ENCODE measurements around the gene EWSR1. TPM values are rescaled to one million over a fixed set of nuclear protein-coding genes. Genes with fewer than 3 reads are reported as not detected.
"Not testable (repeated sequence)": the region's sequence is repeated elsewhere in the genome, so short reads cannot be mapped to it uniquely, and the experiment has no call there.

The EWSR1 gene, protein sequence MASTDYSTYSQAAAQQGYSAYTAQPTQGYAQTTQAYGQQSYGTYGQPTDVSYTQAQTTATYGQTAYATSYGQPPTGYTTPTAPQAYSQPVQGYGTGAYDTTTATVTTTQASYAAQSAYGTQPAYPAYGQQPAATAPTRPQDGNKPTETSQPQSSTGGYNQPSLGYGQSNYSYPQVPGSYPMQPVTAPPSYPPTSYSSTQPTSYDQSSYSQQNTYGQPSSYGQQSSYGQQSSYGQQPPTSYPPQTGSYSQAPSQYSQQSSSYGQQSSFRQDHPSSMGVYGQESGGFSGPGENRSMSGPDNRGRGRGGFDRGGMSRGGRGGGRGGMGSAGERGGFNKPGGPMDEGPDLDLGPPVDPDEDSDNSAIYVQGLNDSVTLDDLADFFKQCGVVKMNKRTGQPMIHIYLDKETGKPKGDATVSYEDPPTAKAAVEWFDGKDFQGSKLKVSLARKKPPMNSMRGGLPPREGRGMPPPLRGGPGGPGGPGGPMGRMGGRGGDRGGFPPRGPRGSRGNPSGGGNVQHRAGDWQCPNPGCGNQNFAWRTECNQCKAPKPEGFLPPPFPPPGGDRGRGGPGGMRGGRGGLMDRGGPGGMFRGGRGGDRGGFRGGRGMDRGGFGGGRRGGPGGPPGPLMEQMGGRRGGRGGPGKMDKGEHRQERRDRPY
- total RNA-seq, result 194 TPM

DNA sequence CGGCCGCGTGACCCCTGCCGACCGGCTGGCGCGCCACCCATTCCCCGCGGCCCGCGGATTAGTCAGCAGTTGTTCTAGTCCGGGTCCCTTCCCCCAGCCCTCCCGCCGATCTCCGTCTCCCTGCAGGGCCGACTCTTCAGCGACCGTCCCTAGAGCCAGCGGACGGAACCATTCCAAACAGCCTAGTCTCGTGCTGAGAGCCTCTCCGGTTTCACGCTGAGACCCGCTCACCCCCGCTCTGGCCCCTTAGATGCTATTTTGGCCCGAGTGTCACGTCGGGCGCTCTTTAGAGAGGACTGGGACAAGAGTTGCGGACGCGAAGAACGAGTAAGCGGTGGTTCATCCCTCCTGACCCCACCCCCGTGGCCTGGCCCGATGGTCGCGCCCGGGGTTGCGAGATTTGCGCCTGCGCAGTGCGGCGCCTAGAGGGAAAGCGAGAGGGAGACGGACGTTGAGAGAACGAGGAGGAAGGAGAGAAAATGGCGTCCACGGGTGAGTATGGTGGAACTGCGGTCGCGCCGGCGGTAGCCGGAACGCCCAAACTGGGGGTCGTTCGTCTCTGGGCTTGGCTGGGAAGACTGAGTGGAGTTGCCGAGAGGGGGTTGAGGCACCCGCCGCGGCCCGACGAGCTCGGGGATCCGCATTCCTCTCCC, at the start of gene EWSR1, which contains the start of gene RHBDD3:
TSS of gene EWSR1 (plus strand) at position 411 of the 653 bp plus-strand sequence. CDS start at position 480, 69 bp downstream.
TSS of gene RHBDD3 (minus strand) at position 124 of the 653 bp plus-strand sequence. CDS start 2,355 bp downstream, outside the sequence.
- intact Hi-C loops (cut with DNase I), result no loop called here
- ATAC-seq, result peak; percentile 96

DNA sequence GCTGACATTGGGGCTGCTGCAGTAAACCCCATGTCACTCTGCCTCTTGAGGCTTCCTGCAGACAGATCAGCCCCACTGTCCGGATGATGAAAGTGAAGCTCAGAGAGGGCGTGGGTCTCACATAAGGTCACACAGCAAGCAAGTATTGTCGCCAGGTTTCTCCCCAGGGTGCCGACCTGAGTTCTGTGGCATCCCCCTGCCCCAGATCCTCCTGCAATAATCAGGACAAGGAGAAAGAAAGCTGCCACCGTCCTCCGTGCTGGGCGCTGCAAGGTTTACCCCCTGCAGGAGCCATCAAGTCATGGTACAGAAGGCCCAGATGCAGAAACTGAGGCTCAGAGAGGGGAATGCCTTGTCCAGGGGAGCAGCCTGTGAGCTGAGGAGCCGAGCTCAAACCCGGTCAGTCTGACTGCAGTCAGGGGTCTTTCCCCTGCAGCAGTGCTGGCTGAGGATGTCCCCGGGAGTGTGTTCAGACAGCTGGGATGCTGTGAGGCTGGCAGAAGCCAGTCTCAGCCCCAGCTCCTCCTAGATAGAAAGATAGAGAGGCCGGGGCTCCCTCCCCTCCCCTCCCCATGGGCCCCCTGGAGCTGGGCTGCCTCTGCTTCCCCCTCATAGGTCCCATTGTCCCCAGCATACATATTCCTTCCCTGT, 49.2 kb upstream of the EWSR1 start:
- ATAC-seq (no peak), DNase-seq (ENCODE audit: low spot score) (no peak)
- intact Hi-C loops (cut with DNase I), result no loop called here

More for the DNA sequence above, at the start of gene EWSR1, which contains the start of gene RHBDD3:
- DNase-seq (ENCODE audit: low spot score), result peak; percentile 97

DNA sequence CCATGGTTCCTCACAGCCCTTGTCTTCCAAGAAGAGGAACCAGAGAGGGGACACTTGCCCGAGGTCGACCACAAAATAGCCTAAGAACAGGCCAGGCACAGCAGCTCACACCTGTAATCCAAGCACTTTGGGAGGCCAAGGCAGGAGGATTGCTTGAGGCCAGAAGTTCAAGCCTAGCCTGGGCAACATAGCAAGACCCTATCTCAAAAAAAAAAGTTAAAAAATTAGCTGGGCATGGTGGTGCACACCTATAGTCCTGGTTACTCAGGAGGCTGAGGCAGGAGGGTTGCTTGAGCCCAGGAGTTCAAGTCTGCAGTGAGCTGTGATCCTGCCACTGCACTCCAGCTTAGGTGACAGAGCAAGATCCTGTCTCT, 48.7 kb upstream of the EWSR1 start:
- ATAC-seq; intact Hi-C loops (cut with DNase I); DNase-seq (ENCODE audit: low spot score): not testable (repeated sequence)

DNA sequence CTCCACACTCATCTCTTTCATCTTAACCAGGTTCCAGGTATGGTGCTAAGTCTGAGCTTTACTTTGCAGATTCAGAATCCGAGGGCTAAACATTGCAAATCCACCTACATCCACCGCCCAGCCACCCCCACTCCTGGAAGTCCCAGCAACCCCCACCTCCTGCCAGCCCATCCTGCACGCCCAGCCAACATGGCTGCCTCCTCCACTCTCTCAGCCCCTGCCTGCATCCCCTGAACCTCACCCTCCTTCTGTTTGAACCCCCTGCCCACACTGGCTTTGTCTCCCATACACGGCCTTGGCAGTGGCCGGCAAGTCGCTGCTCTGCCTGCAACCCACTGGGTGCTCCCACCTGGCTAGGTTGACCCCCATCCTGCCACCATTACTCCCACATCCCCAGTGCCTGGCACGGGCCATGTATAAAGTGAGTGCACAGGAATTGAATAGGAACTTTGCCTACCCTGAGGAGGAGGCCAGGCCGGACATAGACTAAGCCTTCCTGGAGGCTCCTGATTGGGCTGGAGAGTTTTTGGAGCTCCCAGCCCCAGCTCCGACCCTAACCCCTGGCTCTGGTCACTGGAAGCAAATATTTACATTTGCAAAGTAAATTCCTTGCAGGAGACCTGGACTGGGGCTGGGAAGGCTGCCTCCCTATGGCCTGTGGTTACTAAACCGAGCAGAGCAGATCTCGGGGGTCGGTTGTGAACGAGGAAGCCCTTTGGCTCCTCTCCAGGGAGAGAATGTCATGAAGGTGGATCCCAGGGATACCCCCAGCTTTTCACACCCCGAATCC, 48.0 kb upstream of the EWSR1 start:
- intact Hi-C loops (cut with DNase I), result no loop called here
- ATAC-seq, result no peak
- DNase-seq (ENCODE audit: low spot score), result no peak

DNA sequence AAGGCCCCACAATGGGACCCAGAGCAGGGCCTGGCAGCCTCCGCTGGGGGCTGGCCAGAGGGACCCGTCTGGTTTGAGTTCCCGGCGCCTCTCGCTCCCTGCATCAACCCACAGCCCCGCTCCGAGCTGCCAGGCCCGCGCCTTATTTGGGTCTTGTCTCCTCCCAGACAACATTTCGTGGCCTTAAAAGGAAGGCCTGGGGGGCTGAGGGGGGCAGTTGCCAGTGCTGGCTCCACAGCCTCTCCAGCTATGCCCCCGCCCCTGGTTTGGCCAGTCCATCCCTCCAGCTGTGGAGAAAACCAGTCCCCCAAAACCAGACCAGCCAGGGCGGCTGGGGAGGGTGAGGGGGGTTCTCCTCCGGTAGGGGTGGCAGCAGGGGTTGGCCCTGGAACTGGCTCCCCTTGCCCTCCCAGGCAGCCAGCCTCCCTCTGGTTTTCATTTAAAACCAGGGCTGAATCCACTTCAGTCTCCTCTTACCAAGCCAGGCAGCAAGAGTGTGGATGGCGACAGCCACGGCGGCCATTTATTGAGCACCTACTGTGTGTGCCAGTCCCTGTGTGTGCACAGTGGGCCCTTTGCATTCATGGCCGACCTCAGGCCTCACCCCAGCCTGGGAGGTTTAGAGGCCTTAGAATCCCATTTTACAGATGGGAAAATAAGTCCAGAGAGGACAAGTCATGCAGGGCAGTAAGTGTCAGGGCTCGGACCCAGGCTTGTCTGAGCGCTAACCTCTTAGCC, 43.8 kb upstream of the EWSR1 start:
- DNase-seq (ENCODE audit: low spot score) (no peak), ATAC-seq (no peak)
- intact Hi-C loops (cut with DNase I), result no loop called here

DNA sequence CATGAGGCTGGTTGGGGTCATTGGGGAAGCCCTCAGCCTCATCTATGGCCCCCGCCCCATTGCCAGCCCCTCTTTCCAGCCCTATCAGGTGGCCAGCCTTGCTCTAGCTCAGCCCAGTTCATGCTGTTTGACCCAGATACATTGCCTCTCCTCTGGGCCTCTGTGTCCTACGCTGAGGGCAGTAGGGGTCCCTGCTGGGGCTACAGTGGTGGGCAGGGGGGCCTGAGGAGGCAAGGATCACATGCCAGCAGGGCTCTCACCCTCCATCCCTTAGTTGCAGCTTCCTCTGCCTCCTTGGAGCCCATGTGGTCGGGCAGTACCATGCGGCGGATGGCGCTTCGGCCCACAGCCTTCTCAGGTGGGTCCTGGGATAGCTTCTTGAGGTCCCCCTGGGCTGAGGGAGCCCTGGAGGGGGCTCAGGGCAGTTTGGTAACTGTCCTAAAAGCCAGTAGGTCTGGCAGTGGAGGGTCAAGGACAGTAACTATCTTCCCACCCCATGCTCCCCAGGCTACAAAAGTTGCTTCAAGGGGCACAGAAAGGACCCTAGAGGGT, 43.1 kb upstream of the EWSR1 start:
- ATAC-seq (peak; percentile 17), DNase-seq (ENCODE audit: low spot score) (no peak)
- intact Hi-C loops (cut with DNase I), result no loop called here

DNA sequence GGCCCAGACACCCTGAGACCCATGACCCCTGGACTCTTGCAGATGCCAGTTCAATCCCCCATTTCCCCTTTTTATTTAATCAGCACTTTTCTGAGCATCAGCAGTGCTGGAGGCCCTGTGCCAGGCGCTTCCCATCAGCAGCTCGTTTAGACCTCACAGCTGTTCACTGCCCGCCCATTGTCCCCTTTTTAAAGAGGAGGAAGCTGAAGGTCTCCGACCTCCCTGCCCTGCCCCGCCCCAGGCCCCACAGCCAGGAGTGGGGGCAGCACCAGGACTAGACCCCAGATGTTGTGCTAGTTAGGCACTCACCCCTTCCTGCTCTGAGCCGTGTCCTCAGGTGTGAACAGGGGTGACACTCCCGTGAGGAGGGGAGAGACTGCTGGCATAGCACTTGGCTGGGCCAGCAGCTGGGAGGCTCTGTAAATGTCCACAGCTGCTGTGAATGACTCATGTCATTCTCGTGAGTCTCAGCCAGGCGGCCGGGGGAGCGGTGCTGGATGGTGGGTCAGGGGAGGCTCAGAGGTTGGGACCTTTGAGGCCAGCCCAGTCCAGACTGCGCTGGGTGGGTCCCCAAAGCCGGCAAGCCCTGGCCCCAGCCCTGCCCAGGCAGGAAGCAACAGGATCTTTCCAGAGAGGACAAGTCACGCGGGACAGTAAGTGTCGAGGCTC, 42.5 kb upstream of the EWSR1 start:
- DNase-seq (ENCODE audit: low spot score), result peak; percentile 79
- ATAC-seq, result peak; percentile 95
- intact Hi-C loops (cut with DNase I), result no loop called here

DNA sequence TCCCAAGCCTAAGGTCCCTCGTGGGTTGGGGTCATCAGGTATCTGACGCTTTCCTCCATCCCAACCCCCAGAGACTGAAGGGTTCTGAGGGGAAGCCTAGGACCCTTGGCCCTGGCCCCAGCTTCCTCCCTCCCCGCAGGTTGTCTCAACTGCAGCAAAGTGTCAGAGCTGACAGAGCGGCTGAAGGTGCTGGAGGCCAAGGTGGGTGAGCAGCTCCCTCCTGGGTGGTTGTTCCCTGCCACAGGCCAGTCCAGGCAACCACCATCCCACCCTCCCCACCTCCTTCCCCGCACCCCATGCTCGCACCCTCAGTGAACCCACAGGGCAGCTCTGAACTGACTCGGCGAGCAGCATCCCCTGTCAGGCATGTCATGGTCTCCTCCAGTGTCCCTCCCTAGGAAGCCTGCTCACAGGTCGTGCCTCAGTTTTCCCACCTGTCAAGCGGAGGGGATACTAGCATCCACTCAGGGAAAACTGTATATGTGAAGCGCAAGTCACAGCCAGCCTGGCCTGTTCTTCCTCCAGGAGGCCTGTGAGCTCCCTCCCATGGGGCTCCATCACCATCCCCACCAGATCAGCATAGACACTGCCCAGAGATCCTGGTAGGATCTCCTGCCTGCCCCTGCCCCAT, 41.6 kb upstream of the EWSR1 start:
- intact Hi-C loops (cut with DNase I), result no loop called here
- no peak for ATAC-seq
- DNase-seq (ENCODE audit: low spot score), result no peak

DNA sequence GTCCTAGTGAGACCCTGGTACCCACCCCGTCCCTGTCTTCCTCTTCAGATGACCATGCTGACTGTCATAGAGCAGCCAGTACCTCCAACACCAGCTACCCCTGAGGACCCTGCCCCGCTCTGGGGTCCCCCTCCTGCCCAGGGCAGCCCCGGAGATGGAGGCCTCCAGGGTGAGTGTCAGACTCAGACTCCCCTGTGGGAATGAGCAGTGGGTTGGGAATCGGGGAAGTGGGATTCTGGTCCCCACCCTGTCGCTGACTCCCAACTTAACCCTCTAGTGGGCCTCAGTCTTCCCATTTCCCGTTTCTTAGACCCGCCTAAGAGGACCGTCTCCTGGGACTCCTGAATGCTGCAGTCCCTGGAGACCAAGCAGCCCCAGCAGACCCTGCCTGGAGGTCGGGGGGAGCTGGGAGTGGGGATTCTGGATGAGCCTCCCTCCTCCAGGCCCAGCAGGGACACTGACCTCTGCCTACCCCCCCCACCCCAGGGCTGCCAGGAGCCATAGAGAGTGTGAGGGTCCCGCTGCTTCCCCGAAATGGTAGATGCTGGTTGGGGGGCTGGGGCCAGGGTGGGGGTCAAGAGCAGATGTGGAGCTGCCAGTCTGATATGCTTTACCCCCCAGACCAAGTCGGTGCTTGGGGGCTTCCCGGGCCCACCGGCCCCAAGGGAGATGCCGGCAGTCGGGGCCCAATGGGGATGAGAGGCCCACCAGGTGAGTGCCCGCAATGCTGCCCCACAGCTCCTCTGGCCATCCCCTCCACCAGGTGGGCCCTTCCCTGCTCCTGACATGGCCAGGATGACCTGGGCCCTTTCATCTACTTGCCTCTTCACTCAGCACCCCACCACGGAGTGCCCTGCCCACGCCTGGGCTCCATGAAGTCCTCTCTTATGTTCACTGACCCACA, 36.8 kb upstream of the EWSR1 start:
- no peak for ATAC-seq
- no peak for DNase-seq (ENCODE audit: low spot score)

DNA sequence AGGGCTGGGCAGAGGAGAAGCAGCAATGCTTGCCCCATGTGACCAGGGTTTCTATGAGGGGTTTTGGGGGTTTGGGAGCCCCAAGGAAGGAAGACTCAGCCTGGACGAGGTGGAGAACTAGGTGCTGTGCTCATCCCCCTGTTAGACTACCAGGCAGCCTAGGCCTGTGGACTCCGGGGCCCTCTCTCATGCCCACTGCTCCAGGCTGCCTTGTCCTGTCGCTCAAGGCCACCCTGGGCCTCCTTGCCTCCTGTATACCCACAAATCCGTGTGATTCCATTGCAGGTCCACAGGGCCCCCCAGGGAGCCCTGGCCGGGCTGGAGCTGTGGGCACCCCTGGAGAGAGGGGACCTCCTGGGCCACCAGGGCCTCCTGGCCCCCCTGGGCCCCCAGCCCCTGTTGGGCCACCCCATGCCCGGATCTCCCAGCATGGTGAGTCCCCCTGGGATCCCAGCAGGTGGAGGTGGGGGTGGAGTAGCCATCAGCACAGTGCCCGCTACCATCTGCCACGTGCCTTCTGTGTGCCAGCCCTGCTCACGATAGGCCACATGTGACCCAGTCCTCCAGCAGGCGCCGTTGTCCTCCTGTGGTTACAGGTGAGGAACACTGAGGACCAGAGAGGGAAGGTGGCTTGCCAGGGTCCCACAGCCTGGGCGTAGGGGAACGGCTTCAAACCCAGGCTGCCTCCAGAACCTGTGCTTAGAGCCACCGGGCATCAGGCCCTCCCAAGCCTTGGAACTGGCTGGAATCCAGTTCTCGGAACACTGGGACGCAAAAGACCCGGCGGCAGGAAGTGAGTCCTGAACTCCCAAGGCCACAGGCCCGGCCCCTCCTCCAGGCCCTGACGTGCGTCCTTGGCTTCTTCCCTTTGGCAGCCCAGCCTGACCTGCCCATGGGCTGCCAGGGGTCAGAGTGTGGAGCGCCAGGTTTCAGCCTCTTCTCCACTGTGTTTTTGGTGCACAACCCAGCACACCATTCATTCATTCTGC, 35.8 kb upstream of the EWSR1 start:
- no peak for DNase-seq (ENCODE audit: low spot score)
- peak; percentile 61 for ATAC-seq
- intact Hi-C loops (cut with DNase I), result no loop called here

More for the DNA sequence above, 36.8 kb upstream of the EWSR1 start:
- intact Hi-C loops (cut with DNase I), result no loop called here

DNA sequence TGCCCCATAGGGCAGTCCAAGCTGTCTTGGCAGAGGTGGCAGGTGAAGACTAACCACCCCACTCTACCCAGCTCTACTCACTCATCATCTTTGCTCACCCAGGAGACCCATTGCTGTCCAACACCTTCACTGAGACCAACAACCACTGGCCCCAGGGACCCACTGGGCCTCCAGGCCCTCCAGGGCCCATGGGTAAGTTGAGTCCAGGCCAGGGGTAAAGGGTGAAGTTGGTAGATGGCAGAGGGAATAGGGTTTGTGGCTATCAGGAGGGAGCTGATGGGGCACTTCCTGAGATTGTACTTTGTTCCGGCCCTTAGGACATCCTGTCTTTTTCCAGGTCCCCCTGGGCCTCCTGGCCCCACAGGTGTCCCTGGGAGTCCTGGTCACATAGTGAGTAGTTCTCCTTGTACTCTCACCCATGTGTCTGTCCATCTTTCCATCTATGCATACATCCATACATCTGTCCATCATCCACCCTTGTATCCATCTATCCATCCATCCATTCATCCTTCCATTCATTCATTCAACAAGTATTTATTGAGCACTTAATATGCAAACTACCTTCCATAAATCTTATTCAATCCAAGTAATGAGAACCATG, 34.7 kb upstream of the EWSR1 start:
- DNase-seq (ENCODE audit: low spot score) (no peak), ATAC-seq (peak; percentile 27)
- intact Hi-C loops (cut with DNase I), result no loop called here

DNA sequence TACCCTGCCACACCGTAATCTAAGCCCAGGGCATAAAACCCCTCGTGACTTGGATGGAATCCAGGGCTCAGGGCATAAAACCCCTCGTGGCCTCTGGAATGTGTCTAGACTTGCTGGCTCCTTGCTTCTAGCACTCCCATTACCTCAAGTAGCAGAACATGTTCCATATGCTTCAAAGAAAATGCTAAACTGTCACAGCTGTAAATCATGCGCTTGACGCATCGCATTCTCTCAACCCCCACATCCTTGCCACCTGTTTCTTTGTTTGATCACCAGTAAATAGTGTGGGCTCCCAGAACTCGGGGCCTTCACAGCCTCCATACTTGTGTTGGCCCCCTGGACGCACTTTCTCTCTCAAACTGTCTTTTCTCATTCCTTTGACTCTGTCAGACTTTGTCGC, 27.6 kb upstream of the EWSR1 start:
- ATAC-seq; DNase-seq (ENCODE audit: low spot score): not testable (repeated sequence)
- intact Hi-C loops (cut with DNase I), result loop anchor here (10.0 kb wide), 1 partner anchor 376 kb away; no protein-coding TSS in a partner anchor

DNA sequence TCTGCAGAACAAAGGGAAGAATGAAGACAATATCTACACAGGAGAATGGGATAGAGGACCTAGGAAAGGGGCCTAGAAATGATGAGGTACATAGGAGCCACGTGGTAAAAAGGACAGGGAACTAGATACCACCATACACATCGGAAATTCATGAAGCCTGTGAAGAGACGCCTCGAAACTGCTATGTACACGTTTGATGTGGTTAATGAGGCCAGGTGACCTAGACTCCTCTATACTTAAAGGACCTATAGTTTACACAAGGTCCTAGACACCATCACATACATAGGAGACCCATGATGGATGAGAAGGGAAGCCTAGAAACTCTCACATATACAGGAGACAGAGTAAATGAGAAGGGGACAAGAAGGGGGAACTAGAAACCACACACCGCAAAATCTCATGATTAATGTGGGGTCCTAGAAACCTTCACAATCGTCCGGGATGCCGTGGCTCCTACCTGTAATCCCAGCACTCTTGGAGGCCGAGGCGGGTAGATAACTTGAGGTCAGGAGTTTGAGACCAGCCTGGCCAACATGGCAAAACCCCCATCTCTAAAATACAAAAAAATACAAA, 24.1 kb upstream of the EWSR1 start:
- no peak for DNase-seq (ENCODE audit: low spot score)
- intact Hi-C loops (cut with DNase I), result loop anchor here (10.0 kb wide), 1 partner anchor 379 kb away; no protein-coding TSS in a partner anchor

More for the DNA sequence above, 24.1 kb upstream of the EWSR1 start:
- no peak for ATAC-seq
